T-helper 2 cell (primary cell): ENCODE data around the gene PRLR.
"Not testable (repeated sequence)": the region's sequence is repeated elsewhere in the genome, so short reads cannot be mapped to it uniquely, and the experiment has no call there.

Experiments
- DNase-seq, 5 experiments: peaks; one replicate each; pipeline versions ENCODE4 v3.0.0 to v3.0.0-alpha.2; 2012 to 2022

PRLR gene

DNA sequence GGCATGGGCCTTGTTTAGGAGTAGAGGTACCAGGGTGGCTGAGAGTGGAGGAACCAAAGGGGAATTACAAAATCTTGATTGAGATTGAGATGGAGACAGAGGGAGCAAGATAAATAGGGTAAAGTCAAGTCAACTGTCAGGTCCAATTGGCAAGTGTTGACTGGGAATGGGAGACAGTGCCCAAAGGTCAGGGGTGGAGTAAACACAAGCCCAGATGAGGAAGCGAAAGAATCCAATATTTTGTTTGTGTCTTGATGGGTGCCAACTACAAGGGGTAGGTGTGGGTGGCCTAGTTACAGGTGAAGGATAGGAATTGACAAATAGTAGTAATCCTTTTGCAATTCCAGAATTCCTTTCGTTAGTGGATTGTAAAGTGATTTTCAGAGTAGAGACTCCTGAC, 107.5 kb downstream of the PRLR start:
- no peak for DNase-seq

DNA sequence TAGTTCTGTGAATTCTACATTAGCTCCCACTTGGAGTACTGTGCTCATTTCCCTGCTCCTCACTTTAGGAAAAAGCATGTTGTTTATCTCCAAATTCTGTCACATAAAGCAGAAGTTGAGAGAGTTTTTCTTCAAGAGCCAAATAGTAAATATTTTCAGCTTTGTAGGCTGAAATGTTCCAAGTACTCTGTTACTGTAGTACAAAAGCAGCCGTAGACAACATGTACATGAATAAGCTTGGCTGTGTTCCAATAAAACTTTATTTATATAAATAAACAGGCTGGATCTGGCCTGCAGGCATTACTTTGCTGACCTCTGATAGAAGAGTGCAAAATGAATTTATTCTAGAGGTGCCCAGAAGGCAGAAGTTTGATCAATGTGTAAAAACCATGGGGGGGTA, 109.6 kb downstream of the PRLR start:
- DNase-seq, result no peak

DNA sequence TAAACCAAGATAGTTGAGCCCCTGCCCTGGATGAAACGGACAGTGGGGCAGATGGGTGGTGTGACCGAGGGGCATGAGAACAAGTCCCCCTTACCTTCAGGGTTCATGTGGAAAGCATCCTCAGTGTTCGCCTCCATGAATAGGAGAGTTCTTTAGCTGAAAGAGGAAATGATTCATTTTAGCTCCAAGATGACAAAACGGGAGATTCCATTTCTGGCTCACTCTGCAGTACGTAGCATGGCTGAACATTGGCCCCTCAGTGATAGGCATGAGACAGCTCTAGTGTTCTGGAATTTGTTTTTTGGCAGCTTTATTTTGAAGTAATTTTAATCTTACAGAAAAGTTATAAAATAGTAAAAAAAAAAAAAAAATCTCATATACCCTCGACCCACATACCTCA, 112.3 kb downstream of the PRLR start:
- DNase-seq, result no peak

- no peak for DNase-seq
Measured at GRCh38 chr5:35115920-35116319, 114.4 kb downstream of the PRLR start.

DNA sequence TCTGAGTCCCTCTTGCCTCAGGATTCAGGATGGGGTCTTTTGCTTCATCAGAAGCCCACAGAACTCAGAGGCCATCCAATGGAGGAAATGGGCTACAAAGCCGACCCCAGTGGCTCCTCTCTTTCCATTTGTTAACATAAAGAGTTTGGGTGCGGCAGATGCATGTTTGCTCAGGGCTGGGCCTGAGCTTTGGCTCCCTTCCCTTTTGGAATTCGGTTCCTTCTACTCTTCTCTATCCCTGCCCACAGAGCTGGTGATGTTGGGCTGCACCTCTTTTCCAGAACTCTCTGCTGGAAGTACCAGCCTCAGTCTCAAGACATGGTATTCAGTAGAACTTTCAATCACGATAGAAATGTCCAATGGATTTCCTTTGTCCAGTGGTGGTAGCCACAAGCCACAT, 115.6 kb downstream of the PRLR start:
- DNase-seq, result no peak

GRCh38 chr5:35112300-35112699, 118.0 kb downstream of the PRLR start:
- DNase-seq, result no peak

GRCh38 chr5:35104550-35104949, 125.7 kb downstream of the PRLR start:
- DNase-seq, result not testable (repeated sequence)

GRCh38 chr5:35103637-35104299, 126.5 kb downstream of the PRLR start:
- DNase-seq, result no peak

DNA sequence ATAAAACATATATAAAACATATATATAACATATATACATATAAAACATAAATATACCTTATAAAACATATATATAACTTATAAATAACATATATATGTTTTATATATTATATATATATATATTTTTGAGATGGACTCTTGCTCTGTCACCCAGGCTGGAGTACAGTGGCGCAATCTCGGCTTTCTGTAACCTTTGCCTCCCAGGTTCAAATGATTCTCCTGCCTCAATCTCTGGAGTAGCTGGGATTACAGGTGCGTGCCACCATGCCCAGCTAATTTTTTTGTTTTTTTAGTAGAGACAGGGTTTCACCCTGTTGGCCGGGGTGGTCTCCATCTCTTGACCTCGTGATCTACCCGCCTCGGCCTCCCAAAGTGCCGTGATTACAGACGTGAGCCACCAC, 128.6 kb downstream of the PRLR start:
- not testable (repeated sequence) for DNase-seq

- DNase-seq, result no peak
Measured at GRCh38 chr5:35101016-35101415, 129.3 kb downstream of the PRLR start.

GRCh38 chr5:35098214-35098613, 132.1 kb downstream of the PRLR start:
- no peak for DNase-seq

- no peak for DNase-seq
Measured at GRCh38 chr5:35096932-35097331, 133.4 kb downstream of the PRLR start.

GRCh38 chr5:35096216-35096615, 134.1 kb downstream of the PRLR start:
- no peak for DNase-seq

GRCh38 chr5:35095366-35095765, 134.9 kb downstream of the PRLR start:
- DNase-seq, result no peak

- DNase-seq, result no peak
Measured at GRCh38 chr5:35094948-35095347, 135.3 kb downstream of the PRLR start.

DNA sequence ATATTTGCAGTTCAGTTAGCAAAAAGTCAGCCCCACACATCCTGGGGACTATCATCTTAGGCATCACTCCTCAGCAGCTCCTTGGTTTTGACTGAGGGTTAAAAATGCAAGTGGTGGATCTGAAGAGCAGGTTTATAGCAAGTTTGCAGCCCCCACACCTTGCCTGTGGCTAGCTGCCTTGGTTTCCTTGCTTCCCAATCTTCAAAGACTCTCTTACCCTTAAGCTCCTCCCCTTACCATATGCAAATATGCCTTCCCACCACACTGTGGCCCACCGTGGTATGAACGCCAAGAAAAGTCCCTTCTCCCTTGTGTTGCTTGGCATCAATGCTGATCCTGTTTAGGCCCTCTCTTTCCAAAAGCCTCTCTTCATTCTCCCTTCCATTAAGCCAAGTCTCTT, 137.6 kb downstream of the PRLR start:
- DNase-seq, result no peak

DNA sequence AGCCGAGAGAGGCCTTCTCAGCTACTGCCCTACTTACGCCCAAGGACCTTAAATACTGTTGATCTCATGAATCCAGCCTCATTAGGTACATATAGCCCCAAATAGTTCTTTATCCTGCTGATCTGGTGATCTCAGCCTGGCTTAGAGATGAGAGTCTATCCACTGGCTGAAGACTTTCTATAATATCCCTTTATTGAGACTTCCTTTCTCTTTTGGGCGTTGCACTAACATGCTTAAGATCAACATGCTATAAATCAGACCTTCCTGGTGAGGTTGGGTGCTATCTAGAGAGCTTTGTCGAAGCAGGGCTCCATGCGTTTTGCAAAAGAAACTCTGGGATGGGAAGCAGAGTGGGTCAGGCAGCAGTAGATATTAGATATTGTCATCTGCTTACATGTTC, 138.6 kb downstream of the PRLR start:
- no peak for DNase-seq

GRCh38 chr5:35089334-35090314, 140.7 kb downstream of the PRLR start:
- peak in 4 of 5 experiments; percentile 6 to 41 (median 22) for DNase-seq

GRCh38 chr5:35087991-35088390, 142.3 kb downstream of the PRLR start:
- no peak for DNase-seq

- DNase-seq, result no peak
Measured at GRCh38 chr5:35083150-35083549, 147.1 kb downstream of the PRLR start.

GRCh38 chr5:35082530-35082929, 147.8 kb downstream of the PRLR start:
- DNase-seq, result no peak

GRCh38 chr5:35081134-35081533, 149.2 kb downstream of the PRLR start:
- no peak for DNase-seq

DNA sequence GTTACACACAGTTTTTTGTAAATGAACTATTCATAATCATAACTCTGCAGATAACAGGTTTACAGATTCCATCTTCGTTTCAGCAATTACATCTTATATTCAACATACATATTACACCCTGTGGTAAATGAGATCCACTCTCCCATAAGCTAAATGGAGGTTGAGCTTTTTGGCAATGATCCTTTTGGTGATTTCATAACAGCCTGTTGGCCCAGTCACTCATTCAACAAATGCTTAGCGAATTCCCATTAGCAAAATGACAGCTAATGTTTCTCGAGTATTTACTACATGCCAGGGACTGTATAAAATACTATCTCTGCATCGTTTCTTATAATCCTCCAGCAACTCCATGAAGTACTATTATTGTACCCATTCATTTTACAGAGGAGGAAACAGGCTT, 157.1 kb downstream of the PRLR start:
- DNase-seq, result no peak

GRCh38 chr5:35069188-35069587, 161.1 kb downstream of the PRLR start:
- DNase-seq, result no peak
